NCI-H187 treated with DMSO at 0.1 percent for 48 hours (cell line): Measurements from ENCODE around the gene SGSM2.

Source experiments
- DNase-seq: peaks from one replicate; lab custom pipeline; 2025; lab: John Stamatoyannopoulos, UW

Gene SGSM2

GRCh38 chr17:2369551-2370210, 32.4 kb downstream of the SGSM2 start:
- no peak for DNase-seq

DNA sequence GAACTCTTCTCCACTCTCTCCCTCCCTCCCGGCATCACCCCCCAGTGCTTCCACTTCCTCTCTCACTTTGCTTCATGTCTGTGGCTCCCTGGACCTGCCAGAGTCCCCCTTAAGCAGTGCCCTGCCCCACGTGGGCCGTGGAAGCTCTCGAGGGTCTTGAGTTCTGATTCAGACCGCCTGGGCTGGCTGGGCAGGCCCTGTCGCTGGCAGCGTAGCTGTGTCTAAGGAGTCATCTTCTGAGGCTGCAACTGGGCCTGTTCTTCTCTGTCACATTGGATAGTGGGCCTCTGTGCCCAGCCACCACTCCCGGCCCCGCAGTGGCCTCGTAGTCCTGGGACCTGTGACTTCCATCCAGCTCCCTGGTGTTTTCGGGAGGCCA, 32.9 kb downstream of the SGSM2 start:
- DNase-seq: no peak

DNA sequence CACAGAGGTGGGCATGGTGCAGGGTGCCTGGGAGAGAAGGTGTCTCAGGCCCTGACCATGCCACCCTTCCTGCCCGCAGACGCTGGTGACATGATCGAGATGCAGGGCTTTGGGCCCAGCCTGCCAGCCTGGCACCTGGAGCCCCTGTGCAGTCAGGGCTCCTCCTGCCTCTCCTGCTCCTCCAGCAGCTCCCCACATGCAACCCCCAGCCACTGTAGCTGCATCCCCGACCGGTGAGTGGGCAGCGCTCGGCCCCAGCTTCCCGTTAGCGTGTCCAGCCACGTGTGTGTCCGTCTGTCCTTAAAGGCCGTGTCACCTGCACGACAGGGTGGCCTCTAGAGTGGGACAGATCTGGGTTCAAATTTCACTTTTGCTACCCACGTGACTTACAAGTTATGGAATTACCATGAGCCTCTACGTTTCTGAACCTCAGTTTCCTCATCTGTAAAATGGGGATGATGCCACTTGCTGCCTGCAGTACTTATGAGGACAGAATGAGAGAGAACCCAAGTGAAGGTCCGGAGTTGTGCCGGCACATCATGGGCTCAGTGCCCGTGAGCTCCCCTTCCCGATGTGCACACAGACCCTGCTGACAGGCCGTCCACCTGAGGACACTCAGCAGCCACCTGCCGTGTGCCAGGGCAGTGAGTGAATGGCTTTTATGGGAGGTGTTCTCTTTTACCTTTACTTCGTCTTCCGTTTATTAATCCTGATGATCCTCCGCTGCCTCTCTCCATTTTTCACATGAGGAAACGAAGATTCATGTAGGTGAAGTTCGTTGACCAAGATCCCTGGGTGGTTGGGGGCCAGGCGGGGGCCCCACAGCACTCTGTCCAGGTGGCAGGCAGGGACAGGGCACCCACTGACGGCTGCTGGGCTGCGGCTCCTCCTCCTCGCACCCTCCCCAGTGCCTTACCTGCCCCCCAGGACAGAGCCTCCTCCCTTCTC, 34.2 kb downstream of the SGSM2 start:
- DNase-seq: no peak

DNA sequence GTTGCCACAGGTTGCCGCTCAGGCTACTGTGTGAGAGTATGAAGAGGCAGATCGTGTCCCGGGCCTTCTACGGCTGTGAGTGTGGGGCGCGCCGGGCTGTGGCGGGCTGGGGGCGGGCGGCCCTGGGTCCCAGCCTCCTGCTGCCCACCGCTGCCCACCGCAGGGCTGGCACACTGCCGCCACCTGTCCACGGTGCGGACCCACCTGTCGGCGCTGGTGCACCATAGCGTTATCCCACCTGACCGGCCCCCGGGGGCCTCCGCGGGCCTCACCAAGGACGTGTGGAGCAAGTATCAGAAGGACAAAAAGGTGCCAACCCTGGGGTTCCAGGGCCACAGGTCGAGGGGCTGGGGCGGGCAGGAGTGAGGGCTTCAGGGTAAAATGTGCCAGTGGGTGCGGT, 34.9 kb downstream of the SGSM2 start:
- no peak for DNase-seq

- DNase-seq: no peak
Measured at GRCh38 chr17:2372681-2373080, 35.4 kb downstream of the SGSM2 start.

DNA sequence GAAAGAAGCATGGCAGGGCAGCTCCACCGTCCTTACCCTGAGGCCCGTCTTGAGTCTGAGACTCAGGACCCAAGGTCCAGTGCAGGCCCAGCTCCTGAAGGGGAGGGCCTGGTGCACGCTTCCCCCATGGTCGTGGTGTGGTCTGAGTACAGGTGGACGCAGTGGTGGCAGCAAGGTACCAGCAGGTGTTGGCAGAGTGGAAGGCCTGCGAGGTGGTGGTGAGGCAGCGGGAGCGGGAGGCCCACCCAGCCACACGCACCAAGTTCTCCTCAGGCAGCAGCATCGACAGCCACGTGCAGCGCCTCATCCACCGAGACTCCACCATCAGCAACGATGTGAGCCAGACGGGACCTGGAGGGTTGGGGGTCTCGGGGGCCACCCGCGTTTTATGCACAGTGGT, 35.9 kb downstream of the SGSM2 start:
- no peak for DNase-seq

DNA sequence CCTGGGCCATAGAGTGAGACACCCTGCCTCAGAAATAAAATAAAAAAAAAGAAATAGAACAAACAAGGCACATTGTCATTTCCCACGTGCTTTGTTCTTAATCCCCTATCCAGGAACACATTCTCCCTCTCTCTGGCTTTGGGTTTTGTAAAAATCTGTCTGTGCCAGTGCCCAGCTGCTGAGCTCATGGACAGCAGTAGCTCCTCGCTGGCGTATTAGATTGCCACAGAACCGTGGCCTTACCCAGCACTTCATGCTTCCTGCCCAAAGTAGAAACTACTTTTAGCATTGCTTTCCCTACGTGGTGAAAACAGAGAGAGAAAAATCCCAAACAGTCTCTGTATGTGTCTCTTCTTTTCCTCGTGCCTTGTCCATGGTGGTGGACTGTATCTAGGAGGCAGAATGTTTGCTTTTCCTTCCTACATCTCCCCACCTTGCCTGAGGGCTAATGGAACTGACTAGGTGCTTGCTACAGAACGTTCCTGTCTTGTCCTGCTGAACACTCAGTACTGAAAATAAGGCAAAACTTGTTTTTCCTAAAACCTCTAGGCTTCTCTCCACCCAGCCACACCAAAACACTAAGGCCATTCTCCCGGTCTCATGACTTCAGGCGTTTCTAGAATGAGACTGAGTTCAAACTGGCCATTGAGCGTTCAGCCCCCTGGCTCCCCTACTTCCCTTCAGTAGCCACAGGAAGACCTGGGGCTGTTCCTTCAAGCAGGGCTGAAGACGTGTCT, 37.4 kb downstream of the SGSM2 start:
- no peak for DNase-seq

DNA sequence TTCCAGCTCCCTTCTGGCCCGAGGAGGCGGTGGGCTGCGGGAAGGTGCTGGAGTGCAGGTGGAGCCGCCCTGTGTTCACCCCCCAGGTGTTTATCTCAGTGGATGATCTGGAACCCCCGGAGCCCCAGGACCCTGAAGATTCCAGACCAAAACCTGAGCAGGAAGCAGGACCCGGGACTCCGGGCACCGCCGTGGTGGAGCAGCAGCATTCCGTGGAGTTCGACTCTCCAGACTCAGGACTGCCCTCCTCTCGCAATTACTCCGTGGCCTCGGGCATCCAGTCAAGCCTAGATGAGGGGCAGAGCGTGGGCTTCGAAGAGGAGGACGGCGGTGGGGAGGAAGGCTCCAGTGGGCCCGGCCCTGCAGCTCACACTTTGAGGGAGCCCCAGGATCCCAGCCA, 38.1 kb downstream of the SGSM2 start:
- DNase-seq: no peak

DNA sequence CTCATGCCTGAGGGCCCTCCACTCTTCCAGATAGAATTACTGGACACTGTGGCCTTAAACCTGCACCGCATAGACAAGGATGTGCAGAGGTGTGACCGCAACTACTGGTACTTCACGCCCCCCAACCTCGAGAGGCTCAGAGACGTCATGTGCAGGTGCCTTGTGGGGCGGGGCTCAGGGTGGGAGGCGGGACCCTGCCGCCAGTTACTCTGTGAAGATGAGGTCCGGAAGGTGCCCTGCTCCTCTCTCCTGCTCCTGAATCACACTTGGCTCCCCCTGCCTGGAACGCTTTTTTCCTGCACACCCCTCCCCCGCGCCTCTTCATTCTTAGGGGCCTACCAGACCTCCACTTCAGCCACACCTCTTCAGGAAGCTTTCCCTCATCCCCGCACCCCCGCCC, 38.8 kb downstream of the SGSM2 start:
- DNase-seq: no peak

DNA sequence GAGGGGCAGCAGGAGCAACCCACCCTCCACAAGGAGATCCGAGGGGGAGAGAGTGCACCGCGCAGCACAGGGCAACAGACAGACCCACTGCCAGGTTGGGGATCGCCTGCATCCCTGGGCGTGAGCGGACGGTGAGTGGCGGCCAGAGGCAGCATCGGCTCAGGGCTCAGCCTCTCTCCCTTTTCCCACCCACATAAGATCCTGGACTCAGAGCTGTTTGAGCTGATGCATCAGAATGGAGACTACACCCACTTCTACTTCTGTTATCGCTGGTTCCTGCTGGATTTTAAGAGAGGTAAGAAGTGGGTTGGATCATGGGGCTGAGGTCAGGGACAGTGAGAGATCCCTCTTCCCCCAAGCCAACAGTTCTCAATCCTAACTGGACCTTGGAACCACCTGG, 40.4 kb downstream of the SGSM2 start:
- no peak for DNase-seq

GRCh38 chr17:2378905-2379304, 41.6 kb downstream of the SGSM2 start:
- no peak for DNase-seq

DNA sequence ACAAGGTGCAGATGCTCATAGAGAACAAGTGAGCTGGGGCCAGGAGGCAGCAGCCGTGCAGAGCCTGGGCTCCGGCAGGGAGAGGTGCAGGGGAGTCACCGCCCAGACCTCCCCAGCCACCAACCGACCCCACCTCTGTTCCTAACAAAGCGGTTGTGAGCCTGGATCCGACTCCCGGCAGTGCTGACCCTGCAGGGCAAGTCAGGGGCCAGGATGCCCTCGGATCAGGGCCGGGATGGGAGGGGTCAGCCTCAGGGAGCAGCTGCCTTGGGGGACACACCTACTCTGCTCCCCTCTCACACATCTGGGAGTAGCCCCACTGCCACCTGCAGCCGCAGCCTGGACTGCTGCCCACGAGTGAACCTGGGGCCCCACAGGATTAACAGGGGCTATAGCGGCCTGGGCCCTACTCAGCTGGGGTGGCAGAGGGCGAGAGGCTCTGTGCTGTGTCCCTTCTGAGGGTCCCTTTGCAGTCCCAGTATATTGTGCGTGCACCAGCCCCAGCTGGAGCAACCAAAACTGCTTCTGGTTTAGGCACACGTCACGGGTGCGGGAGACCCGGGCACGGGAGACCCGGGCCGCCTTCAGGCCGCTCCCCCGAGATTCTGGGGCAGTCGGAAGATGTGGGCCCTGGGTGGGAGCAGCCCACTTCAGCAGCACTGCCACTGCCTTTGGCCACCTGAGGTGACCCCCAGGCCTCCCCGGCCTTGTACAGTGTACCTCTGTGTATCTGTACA, 42.4 kb downstream of the SGSM2 start:
- DNase-seq: no peak

GRCh38 chr17:2380226-2380922, 43.1 kb downstream of the SGSM2 start:
- DNase-seq: no peak

DNA sequence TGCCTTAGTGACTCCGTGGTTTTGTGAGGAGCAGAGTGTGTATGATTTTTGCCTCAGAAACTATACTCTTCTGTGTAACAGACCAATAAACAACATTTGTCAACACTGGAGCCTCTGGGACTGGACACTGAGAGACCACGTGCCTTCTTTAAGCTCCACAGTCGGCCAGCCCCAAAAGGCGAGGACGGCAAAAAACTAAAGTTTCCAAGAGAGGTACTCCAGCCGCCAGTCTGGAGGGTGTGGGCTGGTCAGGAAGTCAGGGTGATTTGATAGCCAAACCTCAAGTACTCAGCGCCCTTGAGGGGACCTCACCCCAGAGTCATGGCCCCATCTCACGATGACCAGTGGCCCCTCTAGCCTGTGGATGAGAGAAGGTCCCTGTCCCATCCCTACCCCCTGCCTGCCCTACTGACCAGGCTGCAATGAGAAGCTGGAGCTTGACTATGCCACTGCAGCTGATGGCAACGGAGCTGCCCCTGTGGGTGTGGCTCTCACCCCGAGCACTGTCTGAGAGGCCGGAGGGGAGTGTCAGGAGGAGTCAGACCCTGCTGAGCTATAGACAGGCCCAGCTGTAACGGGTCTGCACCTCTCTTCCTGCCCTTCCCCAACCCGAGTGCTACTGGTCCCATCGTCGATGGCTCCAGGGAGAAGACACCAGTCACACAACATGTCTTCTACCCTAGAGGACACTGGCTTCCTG, 43.8 kb downstream of the SGSM2 start:
- DNase-seq: no peak

- no peak for DNase-seq
Measured at GRCh38 chr17:2383628-2384167, 46.4 kb downstream of the SGSM2 start.

DNA sequence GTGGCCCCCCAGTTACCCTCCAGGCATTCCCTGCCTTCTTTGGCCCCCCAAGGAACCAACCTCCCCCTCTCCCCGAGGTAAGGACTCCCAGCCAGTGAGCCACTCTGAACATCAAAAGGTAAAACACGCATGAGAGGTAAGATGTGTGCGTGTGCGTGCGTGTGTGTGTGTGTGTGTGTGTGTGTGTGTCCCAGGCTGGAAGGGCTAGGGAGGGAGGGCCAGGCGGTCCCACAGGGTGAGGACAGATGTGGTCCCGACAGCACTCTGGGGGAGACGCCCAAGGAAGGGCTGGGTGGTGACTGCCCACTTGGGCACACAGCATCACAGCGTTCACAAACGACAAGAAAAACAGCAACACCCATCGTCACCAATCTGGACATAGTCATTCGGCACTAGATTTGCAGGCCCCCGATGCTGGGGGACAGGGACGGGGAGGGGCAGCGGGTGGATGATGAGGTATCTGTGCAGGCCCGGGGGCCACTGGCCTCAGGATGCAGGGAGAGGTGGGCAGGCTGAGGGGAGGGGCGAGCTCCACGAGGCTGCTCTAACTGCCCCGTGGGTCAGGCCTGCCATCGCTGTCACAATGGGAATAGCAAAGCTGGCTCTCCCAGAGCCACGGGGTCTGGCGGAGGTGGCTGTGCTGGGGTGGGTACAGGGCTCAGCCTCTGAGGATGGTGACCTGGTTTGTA, 47.3 kb downstream of the SGSM2 start:
- no peak for DNase-seq

DNA sequence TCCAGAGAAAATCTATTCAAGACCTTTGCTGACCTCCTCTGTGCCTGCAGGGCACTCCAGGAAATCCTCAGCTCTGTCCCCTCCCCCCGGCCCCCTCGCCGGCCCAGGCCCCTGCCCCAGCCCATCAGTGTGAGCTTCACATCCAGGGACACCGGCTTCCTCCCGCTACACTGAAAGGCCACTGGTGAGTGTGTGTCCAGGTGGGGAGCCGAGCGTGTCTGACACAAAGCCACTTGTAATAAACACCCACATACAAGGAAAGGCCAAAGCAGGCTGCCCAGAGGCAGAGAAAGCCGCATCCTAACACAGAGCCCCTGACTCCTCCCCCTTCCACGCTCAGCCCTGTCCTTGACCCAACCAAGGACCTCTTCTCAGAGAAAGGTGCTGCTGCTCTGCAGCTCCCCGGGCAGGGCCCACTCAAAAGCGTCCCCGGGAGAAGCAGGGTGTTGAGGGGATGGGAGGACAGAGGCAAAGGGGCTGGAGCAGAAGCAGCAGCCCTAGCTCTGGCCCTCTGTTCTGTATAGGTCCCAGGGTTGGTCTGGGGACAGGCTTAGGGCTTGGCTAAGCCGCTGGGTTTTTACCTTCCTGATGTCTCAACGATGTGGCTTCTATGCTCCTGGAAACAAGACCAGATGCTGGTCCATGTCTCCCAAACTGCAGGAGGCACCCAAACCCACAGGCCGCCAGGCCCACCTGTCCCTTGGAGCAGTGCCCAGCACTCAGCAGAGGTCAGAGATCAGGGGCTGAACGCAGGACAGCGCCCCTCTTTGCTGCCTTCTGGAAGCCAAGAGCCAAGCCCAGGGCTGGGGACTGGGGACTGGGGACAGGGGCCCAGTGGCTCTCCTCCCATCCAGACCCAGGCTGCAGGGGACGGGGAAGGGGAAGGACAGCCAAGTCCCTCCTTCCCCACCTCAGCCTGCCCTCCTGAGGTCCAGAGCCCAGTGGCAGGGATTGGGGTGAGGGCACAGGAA, 48.2 kb downstream of the SGSM2 start:
- DNase-seq: no peak

DNA sequence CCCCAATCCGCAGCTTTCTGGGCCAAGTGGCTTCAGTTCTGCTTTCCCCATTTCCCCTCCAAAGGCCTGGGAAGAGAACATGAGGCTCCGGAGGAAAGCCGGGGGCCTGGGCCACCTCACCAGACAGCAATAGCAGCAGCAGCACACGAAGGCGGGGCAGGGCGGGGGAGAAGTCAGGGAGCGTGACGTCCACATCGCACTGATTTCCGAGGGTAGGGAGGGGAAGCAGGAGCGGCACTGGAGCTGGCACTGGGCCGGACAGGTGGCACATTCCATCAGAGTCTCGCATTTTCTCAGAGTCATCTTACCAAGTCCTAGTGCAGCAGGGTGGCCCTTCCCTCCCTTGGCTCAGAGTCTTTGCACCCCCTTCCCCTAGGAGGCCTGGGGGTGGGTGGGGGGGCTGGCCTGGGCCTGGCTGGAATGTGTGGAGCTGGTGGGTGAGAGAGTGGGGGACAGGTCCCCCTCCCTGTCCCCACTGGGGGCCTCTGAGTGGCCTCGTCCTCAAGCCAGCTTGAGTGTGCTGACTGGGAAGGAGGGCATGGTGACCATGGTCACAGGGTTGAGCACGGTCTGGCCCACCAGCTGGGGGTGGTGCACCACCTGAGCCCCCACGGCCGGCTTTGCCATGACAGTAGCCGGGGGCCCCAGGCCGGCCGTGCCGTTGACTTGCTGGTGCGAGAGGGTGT, 49.2 kb downstream of the SGSM2 start:
- DNase-seq: no peak
